ENCODE measurements around the gene AQP7. TPM values are rescaled to one million over a fixed set of nuclear protein-coding genes. Genes with fewer than 3 reads are reported as not detected.
A peak's percentile ranks its signal among the peaks of the same experiment; 100 is the strongest.
"Not testable (repeated sequence)": the region's sequence is repeated elsewhere in the genome, so short reads cannot be mapped to it uniquely, and the experiment has no call there.

Gene AQP7
- total RNA-seq, 2 experiments from 2014 or later, result 0.12 to 0.36 TPM

DNA sequence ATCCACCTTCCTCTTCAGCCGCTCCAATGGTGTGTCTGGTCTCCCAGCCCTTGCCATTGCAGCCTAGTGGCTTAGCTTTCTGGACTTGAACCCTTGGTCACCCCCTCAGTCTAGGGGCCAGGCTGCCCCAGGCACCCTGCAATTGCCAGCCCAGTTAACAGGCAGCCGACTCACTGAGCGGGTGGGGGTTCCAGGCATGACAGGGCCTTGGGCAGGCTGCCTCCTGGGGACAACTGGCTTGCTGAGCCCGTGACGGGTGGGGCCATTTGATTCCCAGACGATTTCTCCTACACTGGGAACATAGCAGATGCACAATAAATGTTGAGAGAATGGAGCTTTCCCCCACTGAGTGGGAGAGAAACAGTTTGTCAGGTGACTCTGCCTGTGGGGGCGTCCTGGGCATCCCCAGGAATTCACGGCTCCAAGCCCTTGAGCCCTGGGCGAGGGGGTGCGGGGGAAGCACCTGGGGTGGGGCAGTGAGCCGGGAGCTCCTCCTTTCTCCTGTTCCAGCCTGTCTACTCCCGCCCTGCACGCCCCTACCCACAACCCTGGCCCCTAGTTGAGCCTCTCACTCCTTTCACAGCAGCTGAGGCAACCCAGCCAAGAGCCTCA, 12.6 kb upstream of the AQP7 start:
- ChIA-PET CTCF (interaction anchor here (0.7 to 9.4 kb wide), 30 partner anchors 10 to 209 kb away, joined by 3 to 191 read pairs (median 5); partner anchors contain the start of genes AQP3, NFX1 and NOL6), POLR2A (interaction anchor here (1.0 to 3.2 kb wide), 6 partner anchors 12 to 107 kb away, joined by 3 to 28 read pairs (median 4); partner anchors contain the start of genes AQP3 and NOL6)
- H3K4me1 Mint-ChIP-seq (ENCODE audit: low read depth), result peaks cover 48% of the 10 kb centered on the region
- peak overlapping the region; percentile 95 for H3K27ac Mint-ChIP-seq
- no peaks in the 10 kb centered on the region for H3K9me3 Mint-ChIP-seq
- no peaks in the 10 kb centered on the region for H3K27me3 Mint-ChIP-seq
- peak overlapping the region; percentile 33 for H3K4me3 Mint-ChIP-seq
- intact Hi-C loops (cut with micrococcal nuclease), result loop anchor here (1.0 to 2.0 kb wide), 3 partner anchors 31 to 124 kb away; partner anchors contain the start of gene NFX1
- no peaks in the 10 kb centered on the region for H3K36me3 Mint-ChIP-seq
- peak; percentile 21 for DNase-seq

GRCh38 chr9:33414268-33414667, 11.9 kb upstream of the AQP7 start:
- intact Hi-C loops (cut with micrococcal nuclease), result loop anchor here (2.0 kb wide), 1 partner anchor 123 kb away; the partner anchor contains the start of gene NFX1
- Mint-ChIP-seq H3K36me3 (no peaks in the 10 kb centered on the region), H3K9me3 (no peaks in the 10 kb centered on the region), H3K27me3 (no peaks in the 10 kb centered on the region), H3K4me3 (no peak overlapping the region), H3K27ac (peak overlapping the region; percentile 95), H3K4me1 (ENCODE audit: low read depth) (peaks cover 48% of the 10 kb centered on the region)
- CTCF ChIA-PET, result interaction anchor here (1.3 to 9.4 kb wide), 11 partner anchors 10 to 131 kb away, joined by 4 to 191 read pairs (median 27); partner anchors contain the start of genes AQP3 and NOL6
- DNase-seq, result peak; percentile 55
- POLR2A ChIA-PET, result interaction anchor here (1.0 to 3.2 kb wide), 2 partner anchors 33 to 107 kb away, joined by 3 to 28 read pairs; partner anchors contain the start of gene AQP3

DNA sequence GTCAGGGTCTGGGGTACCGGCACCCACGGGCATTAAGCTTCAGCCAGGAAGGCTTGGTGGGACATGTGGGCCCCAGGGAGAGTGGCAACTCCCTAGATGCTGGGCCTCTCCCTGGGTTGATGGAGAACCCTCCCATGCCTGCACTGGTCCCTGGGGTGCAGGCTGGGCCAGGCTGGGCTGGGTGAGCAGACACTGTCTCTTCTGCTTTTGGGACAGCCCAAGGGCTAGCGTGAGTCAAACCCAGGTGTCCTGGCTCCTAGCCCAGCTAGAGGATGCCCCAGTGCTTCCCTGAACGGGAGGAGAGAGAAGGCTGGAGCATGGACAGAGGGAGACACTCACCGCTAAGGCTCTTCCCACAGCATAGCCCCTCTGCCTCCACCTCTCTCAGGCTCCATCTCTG, 5.7 kb upstream of the AQP7 start:
- ChIA-PET POLR2A (interaction anchor here (0.6 kb wide), 1 partner anchor 50 kb away, joined by 3 read pairs; no protein-coding TSS in a partner anchor), CTCF (interaction anchor here (1.8 to 3.8 kb wide), 3 partner anchors 34 to 59 kb away, joined by 6 to 22 read pairs (median 8); no protein-coding TSS in a partner anchor)
- Mint-ChIP-seq H3K27ac (no peak overlapping the region), H3K4me1 (ENCODE audit: low read depth) (peaks cover 6% of the 10 kb centered on the region), H3K9me3 (no peaks in the 10 kb centered on the region), H3K4me3 (no peak overlapping the region), H3K27me3 (no peaks in the 10 kb centered on the region), H3K36me3 (no peaks in the 10 kb centered on the region)
- no peak for DNase-seq
- intact Hi-C loops (cut with micrococcal nuclease), result loop anchor here (10.0 kb wide), 1 partner anchor 207 kb away; no protein-coding TSS in a partner anchor

GRCh38 chr9:33407061-33407460, 4.7 kb upstream of the AQP7 start:
- CTCF ChIA-PET, result interaction anchor here (0.9 to 1.8 kb wide), 4 partner anchors 9 to 60 kb away, joined by 3 to 8 read pairs (median 4); no protein-coding TSS in a partner anchor
- no peak overlapping the region for H3K27ac Mint-ChIP-seq
- DNase-seq, result no peak
- peaks cover 7% of the 10 kb centered on the region for H3K4me1 Mint-ChIP-seq (ENCODE audit: low read depth)
- H3K9me3 Mint-ChIP-seq, result no peaks in the 10 kb centered on the region
- no peaks in the 10 kb centered on the region for H3K27me3 Mint-ChIP-seq
- POLR2A ChIA-PET, result no interaction called here
- intact Hi-C loops (cut with micrococcal nuclease), result loop anchor here (10.0 kb wide), 1 partner anchor 208 kb away; no protein-coding TSS in a partner anchor
- H3K36me3 Mint-ChIP-seq, result no peaks in the 10 kb centered on the region
- H3K4me3 Mint-ChIP-seq, result no peak overlapping the region

GRCh38 chr9:33404788-33405362, 2.5 kb upstream of the AQP7 start:
- intact Hi-C loops (cut with micrococcal nuclease), result loop anchor here (10.0 kb wide), 1 partner anchor 210 kb away; no protein-coding TSS in a partner anchor
- POLR2A ChIA-PET, result no interaction called here
- no peak overlapping the region for H3K27ac Mint-ChIP-seq
- no peaks in the 10 kb centered on the region for H3K27me3 Mint-ChIP-seq
- CTCF ChIA-PET, result interaction anchor here (0.6 to 5.3 kb wide), 7 partner anchors 10 to 112 kb away, joined by 3 to 113 read pairs (median 24); partner anchors contain the start of gene NOL6
- no peaks in the 10 kb centered on the region for H3K9me3 Mint-ChIP-seq
- no peak overlapping the region for H3K4me3 Mint-ChIP-seq
- DNase-seq, result no peak
- no peaks in the 10 kb centered on the region for H3K36me3 Mint-ChIP-seq
- peaks cover 7% of the 10 kb centered on the region for H3K4me1 Mint-ChIP-seq (ENCODE audit: low read depth)

DNA sequence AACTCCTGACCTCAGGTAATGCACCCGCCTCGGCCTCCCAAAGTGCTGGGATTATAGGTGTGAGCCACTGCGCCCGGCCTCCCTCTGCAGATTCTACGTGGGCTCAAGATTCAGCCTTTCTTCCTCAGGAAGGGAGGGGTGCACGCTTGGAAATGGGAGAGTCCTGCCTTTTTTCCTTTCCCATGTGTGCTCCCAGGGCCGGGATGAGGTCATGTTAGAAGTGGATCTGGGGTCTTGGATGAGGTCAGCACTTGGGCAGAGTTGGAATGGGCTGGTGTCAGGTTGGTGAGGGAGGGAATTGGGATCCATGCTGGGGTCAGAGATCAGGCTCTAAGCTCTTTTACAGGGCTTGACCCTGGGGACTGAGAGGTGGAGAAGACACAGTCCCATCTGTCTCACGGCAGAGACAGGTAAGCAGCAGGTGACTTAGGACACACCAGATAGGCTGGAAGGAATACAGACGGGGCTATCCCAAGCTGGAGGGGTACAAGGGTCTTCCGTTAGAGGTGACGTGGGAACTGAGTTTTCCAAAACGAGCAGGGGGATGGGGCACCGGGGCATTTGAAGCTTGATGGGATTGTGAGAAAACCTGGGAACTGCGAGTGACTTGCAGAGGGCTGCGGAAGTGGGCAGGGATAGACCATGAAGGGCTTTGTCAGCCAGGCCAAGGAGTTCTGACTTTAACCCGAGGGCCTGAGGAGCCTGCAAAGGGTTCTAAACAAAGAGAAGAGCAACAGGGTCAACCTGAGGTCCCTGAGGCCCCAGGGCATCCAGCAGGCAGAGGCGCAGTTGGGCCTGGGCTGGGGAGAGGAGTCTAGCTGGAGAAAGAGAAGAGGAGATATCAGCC, 1.8 kb upstream of the AQP7 start:
- H3K27ac Mint-ChIP-seq, result no peak overlapping the region
- DNase-seq, result no peak
- no peaks in the 10 kb centered on the region for H3K9me3 Mint-ChIP-seq
- no peaks in the 10 kb centered on the region for H3K36me3 Mint-ChIP-seq
- CTCF ChIA-PET, result interaction anchor here (0.9 to 5.3 kb wide), 15 partner anchors 11 to 212 kb away, joined by 3 to 113 read pairs (median 5); partner anchors contain the start of genes AQP3 and NOL6
- no peaks in the 10 kb centered on the region for H3K27me3 Mint-ChIP-seq
- peaks cover 7% of the 10 kb centered on the region for H3K4me1 Mint-ChIP-seq (ENCODE audit: low read depth)
- H3K4me3 Mint-ChIP-seq, result no peak overlapping the region
- intact Hi-C loops (cut with micrococcal nuclease), result loop anchor here (1.0 to 10.0 kb wide), 3 partner anchors 62 to 211 kb away; no protein-coding TSS in a partner anchor
- POLR2A ChIA-PET, result interaction anchor here (0.8 kb wide), 1 partner anchor 11 kb away, joined by 3 read pairs; no protein-coding TSS in a partner anchor

DNA sequence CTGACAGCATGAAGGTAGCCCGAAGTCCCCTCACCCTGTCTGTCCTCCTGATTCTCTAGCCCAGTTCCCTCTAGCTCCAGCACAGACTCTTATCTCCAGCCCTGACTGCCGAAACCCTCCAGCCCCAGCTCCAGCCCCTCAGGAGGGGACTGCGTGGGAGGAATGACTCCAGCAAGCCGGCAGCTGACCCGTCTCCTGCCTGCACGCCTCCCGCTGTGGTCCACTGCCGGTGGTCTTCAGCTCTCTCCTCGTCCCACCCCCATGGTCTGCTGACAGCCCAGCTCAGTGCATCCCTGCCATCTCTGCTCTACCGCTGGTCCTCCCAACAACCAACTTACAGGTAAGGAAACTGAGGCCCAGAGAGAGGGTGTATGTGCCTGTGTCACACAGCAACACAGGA, 559 bp downstream of the AQP7 start:
- H3K9me3 Mint-ChIP-seq; H3K27ac Mint-ChIP-seq; H3K27me3 Mint-ChIP-seq; H3K4me1 Mint-ChIP-seq (ENCODE audit: low read depth); H3K4me3 Mint-ChIP-seq; H3K36me3 Mint-ChIP-seq; DNase-seq; POLR2A ChIA-PET: not testable (repeated sequence)
- CTCF ChIA-PET, result interaction anchor here (3.6 to 5.3 kb wide), 2 partner anchors 66 to 71 kb away, joined by 25 to 113 read pairs; partner anchors contain the start of gene NOL6
- intact Hi-C loops (cut with micrococcal nuclease), result loop anchor here (2.0 to 10.0 kb wide), 2 partner anchors 73 to 213 kb away; no protein-coding TSS in a partner anchor

GRCh38 chr9:33399047-33399446, 3.3 kb downstream of the AQP7 start:
- DNase-seq; H3K4me3 Mint-ChIP-seq; H3K4me1 Mint-ChIP-seq (ENCODE audit: low read depth); H3K27me3 Mint-ChIP-seq; POLR2A ChIA-PET; H3K27ac Mint-ChIP-seq; intact Hi-C loops (cut with micrococcal nuclease); H3K36me3 Mint-ChIP-seq; H3K9me3 Mint-ChIP-seq: not testable (repeated sequence)
- CTCF ChIA-PET, result interaction anchor here (1.1 to 2.0 kb wide), 2 partner anchors 15 to 68 kb away, joined by 5 to 7 read pairs; no protein-coding TSS in a partner anchor

GRCh38 chr9:33397801-33398200, 4.6 kb downstream of the AQP7 start:
- H3K9me3 Mint-ChIP-seq; H3K27ac Mint-ChIP-seq; DNase-seq; H3K36me3 Mint-ChIP-seq; intact Hi-C loops (cut with micrococcal nuclease); H3K4me1 Mint-ChIP-seq (ENCODE audit: low read depth); H3K27me3 Mint-ChIP-seq; H3K4me3 Mint-ChIP-seq; POLR2A ChIA-PET: not testable (repeated sequence)
- CTCF ChIA-PET, result interaction anchor here (1.2 kb wide), 1 partner anchor 67 kb away, joined by 4 read pairs; no protein-coding TSS in a partner anchor

GRCh38 chr9:33395159-33395879, 7.0 kb downstream of the AQP7 start:
- H3K4me3 Mint-ChIP-seq; DNase-seq; intact Hi-C loops (cut with micrococcal nuclease); H3K36me3 Mint-ChIP-seq; H3K27me3 Mint-ChIP-seq; H3K4me1 Mint-ChIP-seq (ENCODE audit: low read depth); POLR2A ChIA-PET; H3K27ac Mint-ChIP-seq; H3K9me3 Mint-ChIP-seq: not testable (repeated sequence)
- CTCF ChIA-PET, result interaction anchor here (0.9 kb wide), 1 partner anchor 122 kb away, joined by 5 read pairs; no protein-coding TSS in a partner anchor

- POLR2A ChIA-PET; DNase-seq; H3K4me3 Mint-ChIP-seq; H3K36me3 Mint-ChIP-seq; H3K27me3 Mint-ChIP-seq; H3K27ac Mint-ChIP-seq; H3K9me3 Mint-ChIP-seq; H3K4me1 Mint-ChIP-seq (ENCODE audit: low read depth); intact Hi-C loops (cut with micrococcal nuclease): not testable (repeated sequence)
- CTCF ChIA-PET, result interaction anchor here (1.2 kb wide), 1 partner anchor 22 kb away, joined by 4 read pairs; no protein-coding TSS in a partner anchor
Measured at GRCh38 chr9:33393986-33394385, 8.4 kb downstream of the AQP7 start.
